Measurements from ENCODE around the gene MGAT5.
"Not testable (repeated sequence)": the region's sequence is repeated elsewhere in the genome, so short reads cannot be mapped to it uniquely, and the experiment has no call there.

The MGAT5 gene

GRCh38 chr2:134289225-134289624, 35.4 kb downstream of the MGAT5 start:
- no peak for TF ChIP-seq CTCF (IDR thresholded peaks at IDR 0.05)
- Histone ChIP-seq H3K4me2 (ENCODE audit: low read length) (no peak overlapping the region), H3K9me3 (ENCODE audit: control insufficient read depth, low read length) (no peaks in the 10 kb centered on the region), H3K27me3 (ENCODE audit: control insufficient read depth, insufficient read depth, low read length) (no peaks in the 10 kb centered on the region), H3K9ac (no peak overlapping the region), H3K36me3 (ENCODE audit: control insufficient read depth, insufficient read depth, low read length) (no peaks in the 10 kb centered on the region), H3K27ac (no peak overlapping the region), H2AFZ (no peak overlapping the region), H3K79me2 (peaks cover 2% of the 10 kb centered on the region), H3K4me1 (no peaks in the 10 kb centered on the region), H3K4me3 (ENCODE audit: low read depth, low read length) (no peak overlapping the region)

- H3K27me3 ChIP-seq (ENCODE audit: control insufficient read depth, insufficient read depth, low read length): no peaks in the 10 kb centered on the region
Observed at GRCh38 chr2:134290358-134290757, 36.5 kb downstream of the MGAT5 start.

GRCh38 chr2:134292514-134292913, 38.6 kb downstream of the MGAT5 start:
- no peaks in the 10 kb centered on the region for H3K4me1 ChIP-seq
- H2AFZ ChIP-seq: no peak overlapping the region
- H3K27me3 ChIP-seq (ENCODE audit: control insufficient read depth, insufficient read depth, low read length): no peaks in the 10 kb centered on the region
- no peak overlapping the region for H3K27ac ChIP-seq
- TF ChIP-seq CTCF (IDR thresholded peaks at IDR 0.05): no peak
- no peak overlapping the region for H3K4me3 ChIP-seq (ENCODE audit: low read depth, low read length)
- H3K9ac ChIP-seq: no peak overlapping the region
- H3K9me3 ChIP-seq (ENCODE audit: control insufficient read depth, low read length): no peaks in the 10 kb centered on the region
- H3K4me2 ChIP-seq (ENCODE audit: low read length): no peak overlapping the region
- H3K36me3 ChIP-seq (ENCODE audit: control insufficient read depth, insufficient read depth, low read length): no peaks in the 10 kb centered on the region
- peaks cover 2% of the 10 kb centered on the region for H3K79me2 ChIP-seq

More at GRCh38 chr2:134290358-134290757, 36.5 kb downstream of the MGAT5 start:
- Histone ChIP-seq H2AFZ (no peak overlapping the region), H3K9me3 (ENCODE audit: control insufficient read depth, low read length) (no peaks in the 10 kb centered on the region), H3K9ac (no peak overlapping the region), H3K79me2 (peaks cover 2% of the 10 kb centered on the region), H3K27ac (no peak overlapping the region), H3K4me2 (ENCODE audit: low read length) (no peak overlapping the region), H3K36me3 (ENCODE audit: control insufficient read depth, insufficient read depth, low read length) (no peaks in the 10 kb centered on the region), H3K4me3 (ENCODE audit: low read depth, low read length) (no peak overlapping the region), H3K4me1 (no peaks in the 10 kb centered on the region)
- no peak for TF ChIP-seq CTCF (IDR thresholded peaks at IDR 0.05)

GRCh38 chr2:134293719-134294537, 40.1 kb downstream of the MGAT5 start:
- no peak for TF ChIP-seq CTCF (IDR thresholded peaks at IDR 0.05)
- H3K79me2 ChIP-seq: peaks cover 2% of the 10 kb centered on the region
- H3K4me3 ChIP-seq (ENCODE audit: low read depth, low read length): no peak overlapping the region
- no peaks in the 10 kb centered on the region for H3K27me3 ChIP-seq (ENCODE audit: control insufficient read depth, insufficient read depth, low read length)
- no peaks in the 10 kb centered on the region for H3K4me1 ChIP-seq
- no peaks in the 10 kb centered on the region for H3K9me3 ChIP-seq (ENCODE audit: control insufficient read depth, low read length)
- no peak overlapping the region for H3K4me2 ChIP-seq (ENCODE audit: low read length)
- no peak overlapping the region for H2AFZ ChIP-seq
- no peak overlapping the region for H3K9ac ChIP-seq
- H3K36me3 ChIP-seq (ENCODE audit: control insufficient read depth, insufficient read depth, low read length): no peaks in the 10 kb centered on the region
- no peak overlapping the region for H3K27ac ChIP-seq

GRCh38 chr2:134294598-134294997, 40.7 kb downstream of the MGAT5 start:
- not testable (repeated sequence) for H3K9ac ChIP-seq; H3K4me2 ChIP-seq (ENCODE audit: low read length); H2AFZ ChIP-seq; H3K9me3 ChIP-seq (ENCODE audit: control insufficient read depth, low read length); H3K27ac ChIP-seq; H3K79me2 ChIP-seq; H3K4me3 ChIP-seq (ENCODE audit: low read depth, low read length); H3K27me3 ChIP-seq (ENCODE audit: control insufficient read depth, insufficient read depth, low read length); H3K4me1 ChIP-seq; H3K36me3 ChIP-seq (ENCODE audit: control insufficient read depth, insufficient read depth, low read length)

All from parathyroid adenoma (tissue), 2 donors.